Activated CD4-positive, CD25-positive, alpha-beta regulatory T cell treated with anti-CD3 and anti-CD28 coated beads, Interleukin-2, amount 50 U/mL, for 16 hours (primary cell): Measurements from ENCODE around the gene WDPCP.
"Not testable (repeated sequence)": the region's sequence is repeated elsewhere in the genome, so short reads cannot be mapped to it uniquely, and the experiment has no call there.

Experiments
- DNase-seq: peaks from one replicate; pipeline ENCODE4 v3.0.0-alpha.2; 2020; ENCODE audit warnings: low read depth, low spot score

Gene WDPCP

GRCh38 chr2:63591566-63592175, 3.4 kb upstream of the WDPCP start:
- no peak for DNase-seq

- DNase-seq: no peak
Measured at GRCh38 chr2:63590626-63591408, 2.5 kb upstream of the WDPCP start.

GRCh38 chr2:63589148-63589958, 1.1 kb upstream of the WDPCP start:
- no peak for DNase-seq

GRCh38 chr2:63587814-63588384, 378 bp downstream of the WDPCP start:
- DNase-seq: no peak

GRCh38 chr2:63582873-63583272, 5.4 kb downstream of the WDPCP start:
- no peak for DNase-seq

GRCh38 chr2:63581298-63581961, 6.8 kb downstream of the WDPCP start:
- no peak for DNase-seq

- DNase-seq: no peak
Measured at GRCh38 chr2:63580651-63581297, 7.5 kb downstream of the WDPCP start.

GRCh38 chr2:63578767-63579166, 9.5 kb downstream of the WDPCP start:
- DNase-seq: no peak

- no peak for DNase-seq
Measured at GRCh38 chr2:63576546-63576945, 11.7 kb downstream of the WDPCP start.

GRCh38 chr2:63573726-63574345, 14.4 kb downstream of the WDPCP start:
- DNase-seq: not testable (repeated sequence)

- not testable (repeated sequence) for DNase-seq
Measured at GRCh38 chr2:63573026-63573425, 15.3 kb downstream of the WDPCP start.

GRCh38 chr2:63572001-63572400, 16.3 kb downstream of the WDPCP start:
- no peak for DNase-seq

- no peak for DNase-seq
Measured at GRCh38 chr2:63571291-63571690, 17.0 kb downstream of the WDPCP start.

- no peak for DNase-seq
Measured at GRCh38 chr2:63569740-63570139, 18.5 kb downstream of the WDPCP start.

- DNase-seq: no peak
Measured at GRCh38 chr2:63562751-63563150, 25.5 kb downstream of the WDPCP start.

GRCh38 chr2:63558922-63559321, 29.4 kb downstream of the WDPCP start:
- DNase-seq: not testable (repeated sequence)

- DNase-seq: not testable (repeated sequence)
Measured at GRCh38 chr2:63557819-63558218, 30.5 kb downstream of the WDPCP start.

- DNase-seq: no peak
Measured at GRCh38 chr2:63555931-63556330, 32.3 kb downstream of the WDPCP start.

- no peak for DNase-seq
Measured at GRCh38 chr2:63555299-63555698, 33.0 kb downstream of the WDPCP start.

- no peak for DNase-seq
Measured at GRCh38 chr2:63553049-63553448, 35.2 kb downstream of the WDPCP start.

- DNase-seq: no peak
Measured at GRCh38 chr2:63545023-63545422, 43.3 kb downstream of the WDPCP start.
